ENCODE data around the gene AGPAT2. TPM values are rescaled to one million over a fixed set of nuclear protein-coding genes. Genes with fewer than 3 reads are reported as not detected.

AGPAT2 gene
- total RNA-seq, 1 donor from 2014 or later, result 41.9 TPM

- H3K36me3 ChIP-seq (ENCODE audit: control insufficient read depth, insufficient read depth, low read length), result peaks cover 4% of the 10 kb centered on the region
- peak overlapping the region; percentile 81 for H3K4me3 ChIP-seq (ENCODE audit: low read depth, low read length)
- FAIRE-seq, result no peak
- TF ChIP-seq, protein P1, sequence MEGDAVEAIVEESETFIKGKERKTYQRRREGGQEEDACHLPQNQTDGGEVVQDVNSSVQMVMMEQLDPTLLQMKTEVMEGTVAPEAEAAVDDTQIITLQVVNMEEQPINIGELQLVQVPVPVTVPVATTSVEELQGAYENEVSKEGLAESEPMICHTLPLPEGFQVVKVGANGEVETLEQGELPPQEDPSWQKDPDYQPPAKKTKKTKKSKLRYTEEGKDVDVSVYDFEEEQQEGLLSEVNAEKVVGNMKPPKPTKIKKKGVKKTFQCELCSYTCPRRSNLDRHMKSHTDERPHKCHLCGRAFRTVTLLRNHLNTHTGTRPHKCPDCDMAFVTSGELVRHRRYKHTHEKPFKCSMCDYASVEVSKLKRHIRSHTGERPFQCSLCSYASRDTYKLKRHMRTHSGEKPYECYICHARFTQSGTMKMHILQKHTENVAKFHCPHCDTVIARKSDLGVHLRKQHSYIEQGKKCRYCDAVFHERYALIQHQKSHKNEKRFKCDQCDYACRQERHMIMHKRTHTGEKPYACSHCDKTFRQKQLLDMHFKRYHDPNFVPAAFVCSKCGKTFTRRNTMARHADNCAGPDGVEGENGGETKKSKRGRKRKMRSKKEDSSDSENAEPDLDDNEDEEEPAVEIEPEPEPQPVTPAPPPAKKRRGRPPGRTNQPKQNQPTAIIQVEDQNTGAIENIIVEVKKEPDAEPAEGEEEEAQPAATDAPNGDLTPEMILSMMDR (IDR thresholded peaks at IDR 0.05; ENCODE audit: insufficient read depth, low read length, severe bottlenecking), result peak; percentile 13
- no peak for DNase-seq (ENCODE audit: low read depth)
- H3K27me3 ChIP-seq (ENCODE audit: control insufficient read depth, insufficient read depth, low read length), result no peaks in the 10 kb centered on the region
Measured at GRCh38 chr9:136685790-136686533, 1.3 kb downstream of the AGPAT2 start.

DNA sequence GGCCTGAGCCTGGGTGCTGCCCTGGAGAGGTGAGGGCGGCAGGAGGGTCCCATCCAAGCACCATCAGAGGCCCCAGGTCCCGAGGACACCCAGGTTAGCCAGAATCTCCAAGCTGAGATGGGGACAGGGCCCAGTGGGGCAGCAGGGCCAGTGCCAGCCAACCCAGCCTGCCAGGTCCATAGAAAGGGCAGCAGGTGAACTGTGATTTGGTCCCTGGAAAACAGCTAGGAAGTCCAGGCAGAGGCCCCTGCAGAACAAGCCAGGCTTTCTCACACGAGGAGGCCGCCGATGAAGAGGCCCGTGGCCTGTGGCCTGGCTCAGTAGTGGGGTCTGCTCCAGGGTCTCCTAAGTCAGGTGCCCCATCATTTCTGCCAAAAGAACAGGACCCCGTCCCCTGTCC lies 2.0 kb downstream of the AGPAT2 start:
- FAIRE-seq (no peak), DNase-seq (ENCODE audit: low read depth) (no peak)
- Histone ChIP-seq H3K4me3 (ENCODE audit: low read depth, low read length) (no peak overlapping the region), H3K27me3 (ENCODE audit: control insufficient read depth, insufficient read depth, low read length) (no peaks in the 10 kb centered on the region), H3K36me3 (ENCODE audit: control insufficient read depth, insufficient read depth, low read length) (peaks cover 4% of the 10 kb centered on the region)
- TF ChIP-seq, protein P1 (IDR thresholded peaks at IDR 0.05; ENCODE audit: insufficient read depth, low read length, severe bottlenecking), result no peak

- TF ChIP-seq, protein P1 (IDR thresholded peaks at IDR 0.05; ENCODE audit: insufficient read depth, low read length, severe bottlenecking), result no peak
- FAIRE-seq, result no peak
- H3K36me3 ChIP-seq (ENCODE audit: control insufficient read depth, insufficient read depth, low read length), result peaks cover 4% of the 10 kb centered on the region
- DNase-seq (ENCODE audit: low read depth), result no peak
- no peak overlapping the region for H3K4me3 ChIP-seq (ENCODE audit: low read depth, low read length)
- H3K27me3 ChIP-seq (ENCODE audit: control insufficient read depth, insufficient read depth, low read length), result no peaks in the 10 kb centered on the region
Measured at GRCh38 chr9:136684799-136685198, 2.5 kb downstream of the AGPAT2 start.

- Histone ChIP-seq H3K36me3 (ENCODE audit: control insufficient read depth, insufficient read depth, low read length) (peaks cover 5% of the 10 kb centered on the region), H3K27me3 (ENCODE audit: control insufficient read depth, insufficient read depth, low read length) (no peaks in the 10 kb centered on the region), H3K4me3 (ENCODE audit: low read depth, low read length) (no peak overlapping the region)
- DNase-seq (ENCODE audit: low read depth) (no peak), FAIRE-seq (no peak)
- TF ChIP-seq, protein P1 (IDR thresholded peaks at IDR 0.05; ENCODE audit: insufficient read depth, low read length, severe bottlenecking), result no peak
Measured at GRCh38 chr9:136684339-136684738, 2.9 kb downstream of the AGPAT2 start.

DNA sequence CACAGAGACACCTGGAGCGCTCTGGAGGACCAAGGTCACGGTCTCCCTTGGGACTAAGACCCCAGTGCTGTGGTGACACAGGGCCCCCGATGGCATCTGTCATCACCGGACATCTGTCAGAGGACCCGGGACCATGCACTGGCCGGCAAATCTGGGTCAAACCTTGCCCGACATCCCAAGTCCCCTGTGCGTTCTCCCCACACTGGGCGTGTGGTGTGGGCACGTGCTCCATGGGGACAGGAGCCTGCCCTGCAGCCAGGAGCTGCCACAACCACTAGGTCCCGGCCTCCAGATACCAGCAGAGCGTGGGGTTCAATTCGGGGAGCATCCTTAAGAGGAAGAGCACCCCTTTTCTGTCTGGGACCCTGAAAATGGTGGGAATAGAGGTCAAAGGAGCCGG lies 3.5 kb downstream of the AGPAT2 start:
- TF ChIP-seq, protein P1 (IDR thresholded peaks at IDR 0.05; ENCODE audit: insufficient read depth, low read length, severe bottlenecking), result no peak
- DNase-seq (ENCODE audit: low read depth), result no peak
- peaks cover 5% of the 10 kb centered on the region for H3K36me3 ChIP-seq (ENCODE audit: control insufficient read depth, insufficient read depth, low read length)
- no peak for FAIRE-seq
- H3K4me3 ChIP-seq (ENCODE audit: low read depth, low read length), result no peak overlapping the region
- H3K27me3 ChIP-seq (ENCODE audit: control insufficient read depth, insufficient read depth, low read length), result no peaks in the 10 kb centered on the region
